GM19397 (cell line): ENCODE results near the gene HOXD3.

Experiments
- ATAC-seq: cut with Tn5 transposase; IDR thresholded peaks from one replicate; pipeline ENCODE4 v1.9.1; 2021; ENCODE audit warnings: mild to moderate bottlenecking, moderate library complexity; ENCODE audit not compliant: unreplicated experiment

HOXD3 gene

GRCh38 chr2:176121190-176122051 is 35.7 kb upstream of the HOXD3 start:
- no peak for ATAC-seq

- no peak for ATAC-seq
Observed at GRCh38 chr2:176122052-176122682, 34.9 kb upstream of the HOXD3 start.

GRCh38 chr2:176122683-176123410 is 34.3 kb upstream of the HOXD3 start, which contains the start of gene HOXD9:
TSS of gene HOXD9 (plus strand) at chr2:176122719. CDS start at chr2:176122769, 50 bp downstream.
- ATAC-seq, result no peak

- ATAC-seq, result no peak
Observed at GRCh38 chr2:176123411-176124109, 33.5 kb upstream of the HOXD3 start.

GRCh38 chr2:176124110-176124946 is 32.8 kb upstream of the HOXD3 start:
- ATAC-seq, result no peak

- no peak for ATAC-seq
Observed at GRCh38 chr2:176124947-176125771, 31.9 kb upstream of the HOXD3 start.

- no peak for ATAC-seq
Observed at GRCh38 chr2:176125772-176126054, 31.4 kb upstream of the HOXD3 start.

GRCh38 chr2:176126929-176127773 is 30.0 kb upstream of the HOXD3 start:
- no peak for ATAC-seq

GRCh38 chr2:176127774-176128072 is 29.4 kb upstream of the HOXD3 start:
- ATAC-seq, result no peak

- ATAC-seq, result no peak
Observed at GRCh38 chr2:176128172-176128981, 28.7 kb upstream of the HOXD3 start.

- ATAC-seq, result no peak
Observed at GRCh38 chr2:176128982-176129796, 27.9 kb upstream of the HOXD3 start, which contains the start of gene HOXD8. TSS of gene HOXD8 (plus strand) at chr2:176129705. CDS start at chr2:176130367, 662 bp downstream.

- no peak for ATAC-seq
Observed at GRCh38 chr2:176129813-176130146, 27.3 kb upstream of the HOXD3 start.

- ATAC-seq, result no peak
Observed at GRCh38 chr2:176130147-176130956, 26.8 kb upstream of the HOXD3 start.

GRCh38 chr2:176130957-176131847 is 25.9 kb upstream of the HOXD3 start:
- ATAC-seq, result no peak

- no peak for ATAC-seq
Observed at GRCh38 chr2:176131848-176132158, 25.3 kb upstream of the HOXD3 start.
